Brain microvascular endothelial cell (primary cell): Measurements from ENCODE around the gene CCL20.

Experiments
- DNase-seq: peaks from one replicate; pipeline ENCODE4 v3.0.0-alpha.2; 2020
- H3K27ac ChIP-seq: fragments of 250-450 bp; sonication (Bioruptor Pico); 2 replicates; pipeline ENCODE4 v1.5.1; 2020; ENCODE audit warnings: mild to moderate bottlenecking, moderate library complexity
- H3K27me3 ChIP-seq: fragments of 250-450 bp; sonication (Bioruptor Pico); replicated peaks from 2 replicates; pipeline ENCODE4 v1.5.1; 2020; ENCODE audit warnings: mild to moderate bottlenecking
- H3K36me3 ChIP-seq: fragments of 250-450 bp; sonication (Bioruptor Pico); replicated peaks from 2 replicates; pipeline ENCODE4 v1.5.1; 2020; ENCODE audit warnings: mild to moderate bottlenecking
- H3K4me3 ChIP-seq: 2 replicates; pipeline ENCODE4 v1.5.1; 2011; ENCODE audit warnings: low read depth, mild to moderate bottlenecking, control low read depth, low read length, moderate library complexity
- in situ Hi-C: cut with HindIII; loops from 2 replicates; pipeline ENCODE4 v1.10.0; 2017; ENCODE audit warnings: low sequenced_read_pairs, low pct_ligation_motif_present
- TF ChIP-seq, protein P1 (sequence below): IDR thresholded peaks from 2 replicates; pipeline ENCODE4 v1.5.1; 2011; ENCODE audit warnings: low read depth, mild to moderate bottlenecking, moderate library complexity, low read length, control low read depth, inconsistent platforms; ENCODE audit errors: missing control alignments

Gene CCL20, protein sequence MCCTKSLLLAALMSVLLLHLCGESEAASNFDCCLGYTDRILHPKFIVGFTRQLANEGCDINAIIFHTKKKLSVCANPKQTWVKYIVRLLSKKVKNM

GRCh38 chr2:227813562-227814353 lies at the start of gene CCL20:
Gene CCL20, plus strand, starts transcription at chr2:227813842. Its CDS starts 70 bp downstream, at chr2:227813912.
- no peak for DNase-seq
- H3K4me3 ChIP-seq = no peak within 1 kb of the TSS

DNA sequence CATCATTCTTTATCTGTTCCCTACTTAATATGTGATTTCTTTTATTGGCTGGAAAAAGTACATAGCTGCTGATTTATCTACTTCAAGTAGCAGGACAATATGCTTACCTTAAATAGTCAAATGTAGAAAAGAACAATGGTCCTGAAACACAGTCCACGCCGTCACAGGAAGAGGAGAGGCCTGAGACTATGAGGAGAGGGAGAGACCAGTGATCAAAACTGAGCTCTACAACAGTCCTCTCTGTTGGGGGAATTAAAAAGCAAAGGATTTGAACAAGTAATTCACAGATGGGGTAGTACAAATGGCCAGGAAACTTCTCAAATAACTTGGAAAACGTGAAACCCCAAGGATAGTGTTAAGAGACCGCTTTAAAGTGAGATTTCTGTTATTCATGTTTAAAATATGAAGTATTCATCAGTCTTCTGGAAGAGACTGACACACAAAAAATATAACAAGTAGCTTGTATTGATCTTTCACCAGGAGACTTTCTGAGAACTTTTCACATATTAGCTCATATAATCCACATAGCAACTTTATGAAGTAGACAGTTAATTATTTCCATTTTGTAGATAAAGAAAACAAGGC lies 47.8 kb upstream of the CCL20 start:
- no peak for DNase-seq
- in situ Hi-C loops = no loop called here
- Histone ChIP-seq H3K36me3 (no peaks in the 10 kb centered on the region), H3K27me3 (no peaks in the 10 kb centered on the region), H3K27ac (no peak overlapping the region), H3K4me3 (no peak overlapping the region)
- TF ChIP-seq, protein P1, sequence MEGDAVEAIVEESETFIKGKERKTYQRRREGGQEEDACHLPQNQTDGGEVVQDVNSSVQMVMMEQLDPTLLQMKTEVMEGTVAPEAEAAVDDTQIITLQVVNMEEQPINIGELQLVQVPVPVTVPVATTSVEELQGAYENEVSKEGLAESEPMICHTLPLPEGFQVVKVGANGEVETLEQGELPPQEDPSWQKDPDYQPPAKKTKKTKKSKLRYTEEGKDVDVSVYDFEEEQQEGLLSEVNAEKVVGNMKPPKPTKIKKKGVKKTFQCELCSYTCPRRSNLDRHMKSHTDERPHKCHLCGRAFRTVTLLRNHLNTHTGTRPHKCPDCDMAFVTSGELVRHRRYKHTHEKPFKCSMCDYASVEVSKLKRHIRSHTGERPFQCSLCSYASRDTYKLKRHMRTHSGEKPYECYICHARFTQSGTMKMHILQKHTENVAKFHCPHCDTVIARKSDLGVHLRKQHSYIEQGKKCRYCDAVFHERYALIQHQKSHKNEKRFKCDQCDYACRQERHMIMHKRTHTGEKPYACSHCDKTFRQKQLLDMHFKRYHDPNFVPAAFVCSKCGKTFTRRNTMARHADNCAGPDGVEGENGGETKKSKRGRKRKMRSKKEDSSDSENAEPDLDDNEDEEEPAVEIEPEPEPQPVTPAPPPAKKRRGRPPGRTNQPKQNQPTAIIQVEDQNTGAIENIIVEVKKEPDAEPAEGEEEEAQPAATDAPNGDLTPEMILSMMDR = no peak

More at GRCh38 chr2:227813562-227814353, at the start of gene CCL20:
- in situ Hi-C loops = no loop called here
- no peak within 1 kb of the TSS for H3K27ac ChIP-seq
- TF ChIP-seq, protein P1 = no peak
- peaks cover 11% of the 10 kb centered on the region for H3K36me3 ChIP-seq
- H3K27me3 ChIP-seq = no peaks in the 10 kb centered on the region

DNA sequence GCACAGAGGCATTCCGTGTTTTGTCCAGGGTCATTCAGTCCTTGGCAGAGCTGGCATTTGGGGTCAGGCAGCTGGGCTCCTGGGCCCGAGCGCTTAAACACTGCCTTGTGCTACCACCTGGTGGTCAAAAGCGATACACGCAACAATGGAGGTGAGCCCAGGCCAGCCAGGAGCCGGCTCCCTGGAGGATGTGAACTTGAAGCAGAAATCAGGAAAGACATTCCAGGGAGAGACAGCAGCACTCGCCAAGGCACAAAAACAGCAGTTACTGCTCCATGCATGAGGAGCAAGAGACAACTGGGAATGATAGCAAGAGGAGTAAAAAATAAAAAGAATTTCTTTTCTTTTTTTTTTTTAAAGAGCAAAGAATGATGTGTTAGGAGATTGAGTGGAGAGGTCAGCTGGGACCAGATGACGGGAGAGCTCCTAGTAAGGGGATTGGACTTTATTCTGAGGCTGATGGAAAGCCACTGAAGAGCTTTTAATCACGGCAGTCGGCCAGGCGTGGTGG lies 47.2 kb upstream of the CCL20 start:
- no peaks in the 10 kb centered on the region for H3K36me3 ChIP-seq
- H3K4me3 ChIP-seq = no peak overlapping the region
- no peak overlapping the region for H3K27ac ChIP-seq
- peak; percentile 66 for DNase-seq
- H3K27me3 ChIP-seq = no peaks in the 10 kb centered on the region
- in situ Hi-C loops = no loop called here
- TF ChIP-seq, protein P1 = peak; percentile 91

- no peaks in the 10 kb centered on the region for H3K27me3 ChIP-seq
- no peak overlapping the region for H3K4me3 ChIP-seq
- TF ChIP-seq, protein P1 = no peak
- no peak for DNase-seq
- in situ Hi-C loops = no loop called here
- no peaks in the 10 kb centered on the region for H3K36me3 ChIP-seq
- H3K27ac ChIP-seq = no peak overlapping the region
These were observed 45.8 kb upstream of the CCL20 start for GRCh38 chr2:227767830-227768229.

DNA sequence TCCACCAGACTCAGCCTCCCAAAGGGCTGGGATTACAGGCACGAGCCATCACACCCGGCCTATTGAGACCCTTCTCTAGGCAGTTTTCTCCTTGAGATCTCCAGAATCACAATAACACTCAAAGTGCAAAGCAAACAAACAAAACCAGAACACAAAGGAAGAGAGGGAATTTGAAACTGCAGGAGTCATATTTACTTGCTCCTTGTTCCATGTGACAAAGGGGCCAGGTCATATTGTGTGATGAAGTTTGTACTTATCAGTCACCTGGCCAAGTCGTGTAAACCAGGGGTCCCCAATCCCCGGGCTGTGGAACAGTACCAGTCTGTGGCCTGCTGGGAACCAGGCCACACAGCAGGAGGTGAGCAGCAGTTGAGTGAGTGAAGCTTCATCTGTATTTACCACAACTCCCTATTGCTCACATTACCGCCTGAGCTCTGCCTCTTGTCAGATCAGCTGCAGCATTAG lies 41.4 kb upstream of the CCL20 start:
- no peaks in the 10 kb centered on the region for H3K27me3 ChIP-seq
- no peak overlapping the region for H3K27ac ChIP-seq
- no peak overlapping the region for H3K4me3 ChIP-seq
- no peaks in the 10 kb centered on the region for H3K36me3 ChIP-seq
- DNase-seq = peak; percentile 11
- in situ Hi-C loops = no loop called here
- TF ChIP-seq, protein P1 = no peak
